ENCODE data around the gene INTS13. TPM values are rescaled to one million over a fixed set of nuclear protein-coding genes. Genes with fewer than 3 reads are reported as not detected.
A peak's percentile ranks its signal among the peaks of the same experiment; 100 is the strongest.

INTS13 gene, protein sequence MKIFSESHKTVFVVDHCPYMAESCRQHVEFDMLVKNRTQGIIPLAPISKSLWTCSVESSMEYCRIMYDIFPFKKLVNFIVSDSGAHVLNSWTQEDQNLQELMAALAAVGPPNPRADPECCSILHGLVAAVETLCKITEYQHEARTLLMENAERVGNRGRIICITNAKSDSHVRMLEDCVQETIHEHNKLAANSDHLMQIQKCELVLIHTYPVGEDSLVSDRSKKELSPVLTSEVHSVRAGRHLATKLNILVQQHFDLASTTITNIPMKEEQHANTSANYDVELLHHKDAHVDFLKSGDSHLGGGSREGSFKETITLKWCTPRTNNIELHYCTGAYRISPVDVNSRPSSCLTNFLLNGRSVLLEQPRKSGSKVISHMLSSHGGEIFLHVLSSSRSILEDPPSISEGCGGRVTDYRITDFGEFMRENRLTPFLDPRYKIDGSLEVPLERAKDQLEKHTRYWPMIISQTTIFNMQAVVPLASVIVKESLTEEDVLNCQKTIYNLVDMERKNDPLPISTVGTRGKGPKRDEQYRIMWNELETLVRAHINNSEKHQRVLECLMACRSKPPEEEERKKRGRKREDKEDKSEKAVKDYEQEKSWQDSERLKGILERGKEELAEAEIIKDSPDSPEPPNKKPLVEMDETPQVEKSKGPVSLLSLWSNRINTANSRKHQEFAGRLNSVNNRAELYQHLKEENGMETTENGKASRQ
- total RNA-seq (2012; rRNA removed) = 31.9 and 46.9 TPM in 2 replicates
- polyA plus RNA-seq (2012; rRNA removed) = 9.2 and 9.9 TPM in 2 replicates
- 1.4 and 3.5 TPM in 2 replicates for polyA plus RNA-seq (2012; cell fraction: cytosol; rRNA removed)
- polyA plus RNA-seq (2012; cell fraction: nucleus; rRNA removed; ENCODE audit: low replicate concordance) = 1.7 and 7.8 TPM in 2 replicates
- Bru-seq, nascent RNA = percentile 73 among the genes with signal in this experiment
- percentile 69 among the genes with signal in this experiment for BruChase-seq, experiment 1, labeled RNA remaining after a 6-hour chase
- BruChase-seq, experiment 2, labeled RNA remaining after a 2-hour chase = percentile 70 among the genes with signal in this experiment
- long read RNA-seq, transcript INTS13-201 (17 exons, 2,974 nt) = major isoform, 14 of 22 reads
- long read RNA-seq, partial matches to known transcripts = 4 of 22 reads
- long read RNA-seq, other reads (novel, unspliced or antisense) = 4 of 22 reads

DNA sequence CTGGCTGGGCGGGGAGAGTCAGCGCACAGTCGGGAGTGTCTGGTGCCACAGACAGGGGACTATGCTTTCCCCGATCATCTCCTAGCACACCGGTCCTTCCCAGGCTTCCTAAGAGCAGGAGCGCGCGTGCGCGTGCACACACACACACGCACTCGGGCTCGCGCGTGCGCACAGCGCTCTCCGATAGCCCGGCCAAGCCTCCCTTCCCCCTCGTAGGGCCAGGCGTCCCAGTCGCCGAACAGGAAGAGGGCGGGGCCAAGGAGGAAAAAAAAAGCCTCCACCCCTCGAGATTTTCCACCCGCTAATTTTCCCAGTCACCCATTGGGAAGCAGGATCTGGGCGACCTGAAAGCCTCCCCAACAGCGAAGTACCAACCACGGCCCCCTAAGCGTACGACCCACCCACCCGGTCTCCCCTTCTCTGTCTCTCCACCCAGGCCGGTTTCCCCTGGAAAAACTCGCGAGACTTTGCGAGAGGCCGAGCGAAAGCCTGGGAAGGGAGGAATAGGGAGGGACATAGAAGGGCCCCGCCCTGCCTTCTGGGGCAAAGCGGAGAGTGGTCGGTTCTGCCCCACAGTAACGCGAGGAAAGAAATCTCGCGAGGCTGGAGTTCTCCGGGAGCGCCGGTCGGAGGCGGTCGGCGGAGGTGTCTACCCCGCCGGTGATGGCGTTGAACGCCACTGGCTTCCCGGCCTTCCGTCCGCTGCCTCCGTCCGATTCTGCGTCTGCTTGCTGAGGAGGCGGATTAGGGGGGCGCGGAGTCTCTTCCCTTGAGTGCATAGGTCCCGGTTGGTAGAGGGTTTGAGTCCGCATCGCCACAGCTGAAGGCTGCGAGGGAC is at the start of gene INTS13, which contains the start of gene FGFR1OP2:
Gene INTS13 (minus strand): TSS at position 119 of the 838 bp plus-strand sequence. CDS start 1,178 bp downstream, outside the sequence.
Gene FGFR1OP2 (plus strand): TSS at position 608 of the 838 bp plus-strand sequence. CDS start 15,689 bp downstream, outside the sequence.
- H2AK9ac ChIP-seq (replicated peaks; ENCODE audit: low read depth, low read length, poor library complexity) = peak within 1 kb of the TSS; percentile 95
- peak within 1 kb of the TSS; percentile 99 for H3K4ac ChIP-seq (ENCODE audit: low read depth, low read length)
- peak within 1 kb of the TSS; percentile 92 for H3K27ac ChIP-seq (ENCODE audit: insufficient read depth, low read length)
- peak within 1 kb of the TSS; percentile 96 for H2BK120ac ChIP-seq (ENCODE audit: low read depth, low read length)
- H3K56ac ChIP-seq (ENCODE audit: extremely low read depth, insufficient read depth, low read length) = peak within 1 kb of the TSS; percentile 99
- peak within 1 kb of the TSS; percentile 92 for H3K9ac ChIP-seq (ENCODE audit: low read depth, low read length)
- H3K23ac ChIP-seq (ENCODE audit: low read depth, low read length) = peak within 1 kb of the TSS; percentile 99
- DNase-seq (peak; percentile 99), ATAC-seq (ENCODE audit: low read depth) (peak; percentile 95)
- TF ChIP-seq POLR2A (IDR thresholded peaks at IDR 0.05; ENCODE audit: low read depth, low read length) (peak; percentile 97), MXI1 (IDR thresholded peaks at IDR 0.05; ENCODE audit: borderline replicate concordance, low read depth, low read length) (peak; percentile 71; the same call in 1 of the 2 replicates), BHLHE40 (IDR thresholded peaks at IDR 0.05; ENCODE audit: low read depth, low read length) (peak; percentile 28; the same call in 1 of the 2 replicates), MAZ (IDR thresholded peaks at IDR 0.05; ENCODE audit: borderline replicate concordance, low read depth, low read length) (peak; percentile 55; the same call in 1 of the 2 replicates), RFX5 (IDR thresholded peaks at IDR 0.05; ENCODE audit: low read depth, low read length) (no peak)
- TF ChIP-seq, protein P1, sequence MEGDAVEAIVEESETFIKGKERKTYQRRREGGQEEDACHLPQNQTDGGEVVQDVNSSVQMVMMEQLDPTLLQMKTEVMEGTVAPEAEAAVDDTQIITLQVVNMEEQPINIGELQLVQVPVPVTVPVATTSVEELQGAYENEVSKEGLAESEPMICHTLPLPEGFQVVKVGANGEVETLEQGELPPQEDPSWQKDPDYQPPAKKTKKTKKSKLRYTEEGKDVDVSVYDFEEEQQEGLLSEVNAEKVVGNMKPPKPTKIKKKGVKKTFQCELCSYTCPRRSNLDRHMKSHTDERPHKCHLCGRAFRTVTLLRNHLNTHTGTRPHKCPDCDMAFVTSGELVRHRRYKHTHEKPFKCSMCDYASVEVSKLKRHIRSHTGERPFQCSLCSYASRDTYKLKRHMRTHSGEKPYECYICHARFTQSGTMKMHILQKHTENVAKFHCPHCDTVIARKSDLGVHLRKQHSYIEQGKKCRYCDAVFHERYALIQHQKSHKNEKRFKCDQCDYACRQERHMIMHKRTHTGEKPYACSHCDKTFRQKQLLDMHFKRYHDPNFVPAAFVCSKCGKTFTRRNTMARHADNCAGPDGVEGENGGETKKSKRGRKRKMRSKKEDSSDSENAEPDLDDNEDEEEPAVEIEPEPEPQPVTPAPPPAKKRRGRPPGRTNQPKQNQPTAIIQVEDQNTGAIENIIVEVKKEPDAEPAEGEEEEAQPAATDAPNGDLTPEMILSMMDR (conservative IDR thresholded peaks at IDR 0.05; ENCODE audit: low read depth, low read length) = no peak
- intact Hi-C loops (cut with micrococcal nuclease) = loop anchor here (5.0 kb wide), 1 partner anchor 74 kb away; the partner anchor contains the start of gene TM7SF3
- WGBS, 2 experiments (ENCODE audit: extremely low coverage in 2 of 2, insufficient read length in 1 of 2) = 1% methylated on average over 18 of the region's 69 CpGs; no CpG with 5 or more reads in 1 of the 2 experiments
- ChIA-PET CTCF (no interaction called here), POLR2A (ENCODE audit: unreplicated experiment) (no interaction called here)
- H4K20me1 ChIP-seq (ENCODE audit: insufficient read depth, low read length) = peaks cover 20% of the 10 kb centered on the region; the same call in 1 of the 2 replicates
- peak within 1 kb of the TSS; percentile 99 for H2AFZ ChIP-seq (replicated peaks; ENCODE audit: low read length, poor library complexity)
- no peaks in the 10 kb centered on the region; the same call in 1 of the 2 replicates for H3K9me1 ChIP-seq (ENCODE audit: insufficient read depth, low read length)
- peak within 1 kb of the TSS; percentile 99 for H3K4me2 ChIP-seq (ENCODE audit: low read depth, low read length)
- H3K79me1 ChIP-seq (ENCODE audit: low read depth in 1 of 2, low read length in 2 of 2) = peaks cover 7 to 47% of the 10 kb centered on the region in 2 experiments
- H2BK5ac ChIP-seq (ENCODE audit: low read depth, low read length, poor library complexity, severe bottlenecking) = peak within 1 kb of the TSS; percentile 89
- H3K4me3 ChIP-seq (ENCODE audit: insufficient read depth, low read depth, low read length) = peak within 1 kb of the TSS; percentile 89
- H2BK15ac ChIP-seq (ENCODE audit: low read depth, low read length) = peak within 1 kb of the TSS; percentile 91; the same call in 1 of the 3 replicates
- dilution Hi-C loops (cut with HindIII; ENCODE audit: low sequenced_read_pairs, unreplicated experiment) = no loop called here
- peak within 1 kb of the TSS; percentile 65 for H2AK5ac ChIP-seq (ENCODE audit: low read depth, low read length)
- no peaks in the 10 kb centered on the region for H3K9me3 ChIP-seq (ENCODE audit: control insufficient read depth, insufficient read depth, low read length)
- peak within 1 kb of the TSS; percentile 100 for H3K14ac ChIP-seq (replicated peaks; ENCODE audit: low read depth, low read length)
- no peaks in the 10 kb centered on the region for H3K27me3 ChIP-seq (ENCODE audit: control insufficient read depth, insufficient read depth, low read length)
- TSS peak; percentile 19 for BruUV-seq (replicated peaks)
- peak within 1 kb of the TSS; percentile 99 for H4K91ac ChIP-seq (ENCODE audit: insufficient read depth, low read depth, low read length)
- peak within 1 kb of the TSS; percentile 64 to 99 for H4K8ac ChIP-seq (ENCODE audit: low read depth in 2 of 2, low read length in 2 of 2)
- no peaks in the 10 kb centered on the region for H3K36me3 ChIP-seq (ENCODE audit: control insufficient read depth, insufficient read depth, low read length)
- H3K4me1 ChIP-seq (ENCODE audit: control insufficient read depth, insufficient read depth, low read length) = peaks cover 2% of the 10 kb centered on the region
- in situ Hi-C loops (cut with MboI; ENCODE audit: low sequenced_read_pairs) = no loop called here
- peak within 1 kb of the TSS; percentile 80 for H4K5ac ChIP-seq (ENCODE audit: low read depth, low read length)
- peak within 1 kb of the TSS; percentile 87 for H3K18ac ChIP-seq (ENCODE audit: low read depth, low read length)
- peak within 1 kb of the TSS; percentile 86; the same call in 1 of the 2 replicates for H2BK20ac ChIP-seq (ENCODE audit: low read depth, low read length)

Data from IMR-90 (cell line).